ENCODE data around the gene CCDC28B.

Gene CCDC28B

DNA sequence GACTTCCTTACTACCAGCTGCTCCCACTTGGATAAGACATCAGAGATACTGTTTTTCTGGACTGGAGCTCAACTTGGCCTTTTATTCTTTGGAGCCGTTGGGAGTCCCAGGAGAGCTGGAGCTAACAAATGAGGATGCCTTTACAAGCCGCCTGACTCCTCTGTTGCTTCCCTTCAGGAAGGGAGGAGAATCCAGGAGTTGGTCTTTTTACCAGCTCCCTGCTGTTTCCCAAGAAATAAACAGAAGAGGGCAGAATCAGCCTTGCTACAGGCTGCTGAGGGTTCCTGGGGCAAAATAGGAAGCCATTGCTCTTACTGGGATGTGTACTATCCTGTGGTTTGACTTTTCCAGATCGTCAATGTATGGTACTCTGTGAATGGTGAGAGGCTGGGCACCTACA, 23.3 kb downstream of the CCDC28B start:
- no peak for DNase-seq

GRCh38 chr1:32224285-32224684, 23.9 kb downstream of the CCDC28B start:
- no peak for DNase-seq

DNA sequence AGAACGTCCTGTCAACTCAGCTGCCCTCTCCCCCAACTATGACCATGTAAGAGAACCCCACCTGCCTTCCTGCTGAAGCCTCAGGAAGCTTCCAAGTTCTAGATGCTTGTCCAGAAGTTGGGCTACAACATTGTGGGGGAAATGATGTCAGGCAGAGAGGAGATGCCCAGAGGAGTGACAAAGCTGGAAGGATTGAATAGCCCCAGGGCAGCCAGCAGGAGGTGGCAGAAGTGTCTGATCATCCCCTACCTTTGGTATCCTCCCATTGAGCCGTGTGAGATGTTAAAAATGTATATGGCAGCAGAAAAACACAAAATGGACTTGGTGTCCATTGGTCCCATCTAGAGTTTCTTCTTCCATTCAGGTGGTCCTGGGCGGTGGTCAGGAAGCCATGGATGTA, 28.4 kb downstream of the CCDC28B start:
- no peak for DNase-seq

- no peak for DNase-seq
These were observed 31.5 kb downstream of the CCDC28B start for GRCh38 chr1:32231843-32232432.

GRCh38 chr1:32232558-32233304, 32.3 kb downstream of the CCDC28B start:
- no peak for DNase-seq

DNA sequence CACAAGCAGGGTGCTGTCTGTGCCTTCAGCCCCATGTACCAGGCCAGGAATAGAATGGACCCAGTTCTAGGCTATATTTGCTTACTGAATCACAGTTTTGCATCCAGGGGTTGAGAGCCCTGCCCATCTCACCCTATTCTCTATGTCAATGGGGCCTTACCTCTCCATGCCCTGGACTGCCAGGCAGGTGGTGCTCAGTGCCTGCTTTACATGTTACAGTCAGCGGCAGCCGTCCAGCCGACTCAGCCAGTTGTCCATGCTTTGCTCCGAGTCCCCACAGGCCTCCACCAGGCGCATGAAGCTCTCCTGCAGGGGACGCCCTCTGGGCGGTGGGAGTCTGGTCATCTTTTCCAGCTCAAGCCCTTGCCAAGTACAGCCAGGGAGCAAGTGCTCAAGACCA, 34.4 kb downstream of the CCDC28B start:
- DNase-seq = no peak

DNA sequence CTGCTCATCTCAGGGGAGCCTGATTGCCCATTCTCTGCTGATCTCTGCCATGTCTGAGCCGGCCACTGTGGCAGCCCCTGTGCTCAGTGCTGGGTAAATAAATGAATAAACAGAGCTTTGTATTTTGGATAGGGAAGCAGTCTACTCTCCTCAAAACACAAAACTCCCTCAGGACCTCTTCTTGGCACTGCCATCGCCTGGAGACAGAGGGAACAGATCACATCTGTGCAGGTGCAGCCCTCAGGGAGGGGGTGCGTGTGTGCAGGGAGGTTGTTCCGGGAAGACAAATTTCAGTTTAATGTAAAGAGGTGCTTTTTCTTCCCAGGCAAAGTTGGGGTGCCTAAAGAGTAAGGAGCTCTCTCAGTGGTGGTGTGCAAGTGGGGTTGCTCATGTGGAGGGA, 38.9 kb downstream of the CCDC28B start:
- DNase-seq = no peak

DNA sequence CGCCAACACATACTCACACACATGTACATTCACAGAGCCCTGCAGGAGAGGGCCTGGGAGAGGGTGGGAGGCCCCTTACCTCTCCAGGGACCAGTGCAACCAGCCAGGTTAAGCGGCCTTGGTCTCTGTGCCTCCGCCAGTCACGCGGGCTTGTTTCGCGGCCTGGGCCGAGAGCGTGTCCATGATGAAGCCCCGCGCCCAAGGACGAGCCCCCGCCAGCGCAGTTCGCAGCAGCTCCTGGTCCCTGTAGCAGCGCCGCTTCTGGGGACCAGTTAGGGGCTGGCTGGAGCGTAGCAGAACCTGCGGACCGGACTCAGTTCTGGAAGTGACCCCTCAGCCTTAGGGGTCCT, 39.4 kb downstream of the CCDC28B start:
- no peak for DNase-seq

DNA sequence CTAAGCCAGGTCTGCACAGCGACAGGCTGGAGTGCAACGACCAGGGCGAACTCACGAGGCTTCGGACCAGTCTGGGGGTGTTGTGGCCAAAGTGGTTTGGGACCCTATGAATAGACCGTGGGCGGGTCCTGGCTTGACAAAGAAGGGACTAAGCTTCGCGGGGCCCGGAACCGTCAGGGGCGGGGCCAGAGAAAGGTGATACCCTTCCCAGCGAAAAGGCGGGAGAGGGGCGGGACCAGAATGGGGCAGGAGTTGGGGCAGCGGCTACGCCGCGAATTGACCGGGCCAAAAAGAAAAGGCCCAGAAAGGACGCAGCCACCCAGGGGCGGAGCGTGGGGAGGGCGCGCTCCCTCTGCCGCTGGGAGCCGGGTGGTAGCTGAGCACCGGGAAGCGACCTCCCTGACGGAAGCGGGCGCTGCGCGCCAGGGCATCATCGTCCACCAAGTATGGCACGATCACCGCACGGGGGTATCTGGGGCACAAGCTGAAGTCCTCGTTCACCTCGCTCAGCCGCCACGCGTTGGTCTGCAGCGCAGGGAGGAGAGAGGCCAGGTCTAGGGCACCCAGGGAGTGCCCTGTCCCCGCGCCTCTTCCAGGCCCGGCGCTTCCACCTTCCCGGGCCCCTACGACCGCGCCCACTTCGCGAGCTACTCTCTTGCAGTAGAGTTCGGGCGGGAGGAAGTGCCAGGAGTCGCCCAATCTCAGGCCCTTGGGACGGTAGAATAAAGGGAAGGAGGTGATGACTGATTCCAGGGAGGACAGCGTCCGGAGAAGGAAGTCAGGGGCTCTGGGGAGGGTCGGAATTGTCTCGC, 40.0 kb downstream of the CCDC28B start:
- peak; percentile 11 for DNase-seq

- DNase-seq = no peak
These were observed 40.8 kb downstream of the CCDC28B start for GRCh38 chr1:32241001-32241763.

DNA sequence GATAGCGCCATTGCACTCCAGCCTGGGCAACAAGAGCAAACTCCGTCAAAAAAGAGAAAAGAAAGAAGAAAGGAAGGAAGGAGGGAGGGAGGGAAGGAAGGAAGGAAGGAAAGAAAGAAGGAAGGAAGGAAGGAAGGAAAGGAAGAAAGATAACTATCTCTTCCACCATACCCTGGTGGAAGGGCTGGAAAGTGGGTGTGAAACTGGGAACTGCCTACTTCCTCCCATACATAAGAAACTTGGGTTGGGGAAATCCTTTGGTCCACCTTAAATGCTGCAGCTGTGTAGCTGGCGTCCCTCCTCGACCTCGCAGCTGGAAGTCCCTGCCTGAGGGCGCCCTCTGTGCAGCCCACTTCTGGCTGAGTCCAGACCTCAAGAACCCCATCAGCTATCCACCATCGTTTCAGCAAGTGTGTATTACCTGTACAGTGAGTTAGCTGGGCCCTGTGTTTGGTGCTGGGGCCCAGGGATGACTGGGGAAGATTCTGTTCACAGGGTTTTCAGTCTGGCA, 42.0 kb downstream of the CCDC28B start:
- DNase-seq = peak; percentile 65

- no peak for DNase-seq
These were observed 46.5 kb downstream of the CCDC28B start, which contains the start of gene FAM167B for GRCh38 chr1:32246888-32247273. TSS of gene FAM167B (plus strand) at chr1:32247222. CDS start at chr1:32247422, 200 bp downstream.

DNA sequence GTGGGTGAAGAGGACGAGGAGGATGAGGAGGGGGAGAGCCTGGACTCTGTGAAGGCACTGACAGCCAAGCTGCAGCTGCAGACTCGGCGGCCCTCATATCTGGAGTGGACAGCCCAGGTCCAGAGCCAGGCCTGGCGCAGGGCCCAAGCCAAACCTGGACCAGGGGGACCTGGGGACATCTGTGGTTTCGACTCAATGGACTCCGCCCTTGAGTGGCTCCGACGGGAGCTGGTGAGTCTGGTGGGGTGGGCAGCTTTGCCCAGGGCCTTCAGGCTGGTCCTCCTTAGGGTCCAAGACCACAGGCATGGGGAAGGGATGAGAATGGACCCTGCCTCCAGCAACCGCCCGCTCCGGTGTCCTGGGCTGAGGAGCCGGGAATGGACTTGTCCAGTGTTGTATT, 47.1 kb downstream of the CCDC28B start:
- DNase-seq = no peak

DNA sequence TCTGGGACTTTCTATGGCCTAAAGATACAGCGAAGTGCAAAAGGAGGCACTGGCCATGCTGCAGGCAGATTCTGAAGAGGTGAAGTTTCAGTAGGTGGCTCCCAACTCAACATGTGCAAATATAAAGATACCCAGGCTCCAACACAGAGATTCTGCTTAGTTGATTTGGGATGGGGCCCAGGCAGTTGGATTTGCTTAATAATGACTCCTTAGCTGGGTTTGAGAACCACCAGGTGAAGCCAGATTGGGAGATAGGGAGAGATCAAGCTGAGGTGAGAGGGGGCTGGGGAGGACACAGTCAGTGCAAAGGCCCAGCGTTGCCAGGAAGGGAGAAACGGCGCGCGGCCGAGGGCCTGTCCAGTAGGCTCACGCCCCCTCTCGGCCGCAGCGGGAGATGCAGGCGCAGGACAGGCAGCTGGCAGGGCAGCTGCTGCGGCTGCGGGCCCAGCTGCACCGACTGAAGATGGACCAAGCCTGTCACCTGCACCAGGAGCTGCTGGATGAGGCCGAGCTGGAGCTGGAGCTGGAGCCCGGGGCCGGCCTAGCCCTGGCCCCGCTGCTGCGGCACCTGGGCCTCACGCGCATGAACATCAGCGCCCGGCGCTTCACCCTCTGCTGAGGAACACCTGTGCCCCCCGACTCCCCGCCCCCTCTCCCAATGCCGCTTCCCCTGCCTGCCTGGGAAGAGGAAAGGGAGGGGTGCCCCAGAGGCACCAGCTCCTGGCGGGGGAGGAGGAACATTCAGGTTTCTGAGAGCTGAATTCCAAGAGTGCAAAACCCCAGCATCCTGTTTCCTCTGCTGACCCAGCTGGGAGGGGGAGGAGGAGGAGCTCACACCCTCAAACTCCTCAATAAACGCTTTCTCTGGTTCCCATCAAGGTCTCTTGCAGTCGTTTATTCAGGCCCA, 47.8 kb downstream of the CCDC28B start:
- peak; percentile 23 for DNase-seq

DNA sequence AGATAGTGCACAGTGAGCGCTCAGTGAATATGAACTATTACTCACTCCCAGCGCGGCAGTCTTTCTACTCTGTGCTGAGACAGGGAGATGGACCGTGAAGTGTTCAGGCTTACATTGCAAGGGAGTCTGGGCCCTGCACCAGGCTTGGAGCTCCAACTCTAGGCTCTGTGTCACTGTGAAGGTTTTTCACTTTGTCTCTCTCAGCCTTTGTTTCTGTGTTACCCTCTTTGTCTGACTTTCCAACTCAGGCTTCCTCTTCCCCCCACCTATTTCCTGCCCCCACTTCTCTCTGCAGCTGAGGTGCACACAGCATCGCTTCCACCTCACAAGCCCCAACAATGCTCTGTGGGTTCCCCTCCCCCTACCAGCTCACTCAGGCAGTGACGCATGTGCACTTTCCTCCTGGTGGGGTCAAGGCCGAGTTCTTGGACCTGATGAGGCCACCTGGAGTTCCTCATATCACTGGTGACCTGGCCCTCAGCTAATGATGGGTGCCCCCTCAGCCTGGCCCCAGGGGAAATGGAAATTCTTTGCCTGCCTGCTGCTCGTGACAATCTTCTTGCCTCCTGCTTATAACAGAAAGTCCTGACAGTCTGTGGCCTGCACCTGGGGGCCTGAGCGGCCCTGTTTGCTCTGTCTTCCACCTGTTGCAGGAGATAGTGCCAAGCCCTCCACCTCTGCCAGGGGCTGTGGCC, 49.6 kb downstream of the CCDC28B start:
- DNase-seq = peak; percentile 8

GRCh38 chr1:32250893-32251716, 50.7 kb downstream of the CCDC28B start, which contains the start of gene LCK:
TSS of gene LCK (plus strand) at chr1:32251265. CDS start at chr1:32274330, 23,065 bp downstream.
- no peak for DNase-seq
